Epithelial cell of esophagus (primary cell): Measurements from ENCODE around the gene FOXRED1.

Experiments
- DNase-seq: peaks from one replicate; pipeline ENCODE4 v3.0.0; 2010; ENCODE audit warnings: low read depth
- H3K4me3 ChIP-seq: 2 replicates; pipeline ENCODE4 v1.5.1; 2011; ENCODE audit warnings: mild to moderate bottlenecking, low read length, control low read depth
- CTCF ChIP-seq: IDR thresholded peaks from 2 replicates; pipeline ENCODE4 v1.5.1; 2011; ENCODE audit warnings: low read depth, mild to moderate bottlenecking, low read length, control low read depth, inconsistent platforms; ENCODE audit not compliant: insufficient read depth; ENCODE audit errors: missing control alignments

The FOXRED1 gene

GRCh38 chr11:126268708-126269579 is at the start of gene FOXRED1, which contains the start of gene SRPRA:
FOXRED1 (plus strand) TSS chr11:126269154; CDS start chr11:126269207, 53 bp downstream.
SRPRA (minus strand) TSS chr11:126268895; CDS start chr11:126268804, 91 bp downstream.
- no peak for TF ChIP-seq CTCF
- peak within 1 kb of the TSS; percentile 99 for H3K4me3 ChIP-seq
- peak; percentile 100 for DNase-seq

GRCh38 chr11:126219547-126219946 is 49.4 kb upstream of the FOXRED1 start:
- TF ChIP-seq CTCF = no peak
- H3K4me3 ChIP-seq = no peak overlapping the region
- DNase-seq = no peak

GRCh38 chr11:126224647-126225294 is 44.2 kb upstream of the FOXRED1 start:
- DNase-seq = no peak
- no peak overlapping the region for H3K4me3 ChIP-seq
- no peak for TF ChIP-seq CTCF

- peak; percentile 19 for DNase-seq
- TF ChIP-seq CTCF = no peak
- no peak overlapping the region for H3K4me3 ChIP-seq
Observed at GRCh38 chr11:126225295-126225665, 43.7 kb upstream of the FOXRED1 start.

- no peak overlapping the region for H3K4me3 ChIP-seq
- DNase-seq = no peak
- TF ChIP-seq CTCF = no peak
Observed at GRCh38 chr11:126226334-126227084, 42.4 kb upstream of the FOXRED1 start.

GRCh38 chr11:126229858-126230540 is 39.0 kb upstream of the FOXRED1 start:
- DNase-seq = no peak
- H3K4me3 ChIP-seq = no peak overlapping the region
- TF ChIP-seq CTCF = no peak
